ENCODE data around the gene GLUL. TPM values are rescaled to one million over a fixed set of nuclear protein-coding genes. Genes with fewer than 3 reads are reported as not detected.

Gene GLUL
- total and polyA plus RNA-seq, 12 donors: 153 to 1,048 (median 377) TPM

- H3K27me3 ChIP-seq: peaks cover 18% of the 10 kb centered on the region
- intact Hi-C loops (cut with DNase I): no loop called here
- no peak for TF ChIP-seq POLR2A (IDR thresholded peaks at IDR 0.05)
- no peak for TF ChIP-seq CTCF (IDR thresholded peaks at IDR 0.05)
- no peak overlapping the region for H3K27ac ChIP-seq
- no peaks in the 10 kb centered on the region for H3K4me1 ChIP-seq (replicated peaks in 1 of 2)
- 62 to 76% (median 68%) methylated on average over 4 of the region's 4 CpGs for WGBS, 4 donors
- no peaks in the 10 kb centered on the region for H3K36me3 ChIP-seq (replicated peaks in 1 of 2)
- no peaks in the 10 kb centered on the region for H3K9me3 ChIP-seq (replicated peaks in 1 of 3)
- no peak for DNase-seq
- H3K4me3 ChIP-seq: no peak overlapping the region
Measured at GRCh38 chr1:182410138-182410537, 18.5 kb upstream of the GLUL start.

GRCh38 chr1:182408435-182409075 lies 17.0 kb upstream of the GLUL start:
- Histone ChIP-seq H3K9me3 (replicated peaks in 1 of 3) (no peaks in the 10 kb centered on the region), H3K27me3 (peaks cover 18% of the 10 kb centered on the region), H3K4me1 (replicated peaks in 1 of 2) (no peaks in the 10 kb centered on the region), H3K4me3 (no peak overlapping the region), H3K36me3 (replicated peaks in 1 of 2) (no peaks in the 10 kb centered on the region), H3K27ac (no peak overlapping the region)
- no peak for TF ChIP-seq POLR2A (IDR thresholded peaks at IDR 0.05)
- TF ChIP-seq CTCF (IDR thresholded peaks at IDR 0.05): no peak
- intact Hi-C loops (cut with DNase I): no loop called here
- 57 to 71% (median 64%) methylated on average over 3 of the region's 3 CpGs for WGBS, 4 donors
- no peak for DNase-seq

- no peak overlapping the region for H3K27ac ChIP-seq
- intact Hi-C loops (cut with DNase I): no loop called here
- 44 to 60% (median 51%) methylated on average over 3 of the region's 3 CpGs for WGBS, 4 donors
- TF ChIP-seq CTCF (IDR thresholded peaks at IDR 0.05) (no peak), POLR2A (IDR thresholded peaks at IDR 0.05) (no peak)
- no peak overlapping the region for H3K4me3 ChIP-seq
- no peaks in the 10 kb centered on the region for H3K4me1 ChIP-seq (replicated peaks in 1 of 2)
- no peaks in the 10 kb centered on the region for H3K9me3 ChIP-seq (replicated peaks in 1 of 3)
- DNase-seq: no peak
- peaks cover 18% of the 10 kb centered on the region for H3K27me3 ChIP-seq
- H3K36me3 ChIP-seq (replicated peaks in 1 of 2): no peaks in the 10 kb centered on the region
Measured at GRCh38 chr1:182407724-182408123, 16.1 kb upstream of the GLUL start.

GRCh38 chr1:182406012-182406411 lies 14.4 kb upstream of the GLUL start:
- no peak overlapping the region for H3K27ac ChIP-seq
- DNase-seq: no peak
- H3K4me1 ChIP-seq (replicated peaks in 1 of 2): no peaks in the 10 kb centered on the region
- 59 to 78% (median 74%) methylated on average over 1 of the region's 1 CpG for WGBS, 4 donors
- H3K36me3 ChIP-seq (replicated peaks in 1 of 2): no peaks in the 10 kb centered on the region
- H3K9me3 ChIP-seq (replicated peaks in 1 of 3): no peaks in the 10 kb centered on the region
- no peak overlapping the region for H3K4me3 ChIP-seq
- intact Hi-C loops (cut with DNase I): no loop called here
- H3K27me3 ChIP-seq: peaks cover 18% of the 10 kb centered on the region
- TF ChIP-seq POLR2A (IDR thresholded peaks at IDR 0.05): no peak

GRCh38 chr1:182405578-182405977 lies 14.0 kb upstream of the GLUL start:
- Histone ChIP-seq H3K36me3 (replicated peaks in 1 of 2) (no peaks in the 10 kb centered on the region), H3K4me3 (no peak overlapping the region), H3K27me3 (peaks cover 18% of the 10 kb centered on the region), H3K27ac (no peak overlapping the region), H3K9me3 (replicated peaks in 1 of 3) (no peaks in the 10 kb centered on the region), H3K4me1 (replicated peaks in 1 of 2) (no peaks in the 10 kb centered on the region)
- WGBS, 4 donors: 88 to 96% (median 89%) methylated on average over 1 of the region's 1 CpG
- no peak for DNase-seq
- no peak for TF ChIP-seq POLR2A (IDR thresholded peaks at IDR 0.05)
- no peak for TF ChIP-seq CTCF (IDR thresholded peaks at IDR 0.05)
- intact Hi-C loops (cut with DNase I): no loop called here
